Measurements from ENCODE around the gene LRRC51.
"Not testable (repeated sequence)": the region's sequence is repeated elsewhere in the genome, so short reads cannot be mapped to it uniquely, and the experiment has no call there.

LRRC51 gene

GRCh38 chr11:72139500-72139899 is 58.9 kb downstream of the LRRC51 start:
- 93 to 96% methylated on average over 9 of the region's 11 CpGs for WGBS, 2 experiments (ENCODE audit: insufficient coverage in 2 of 2)
- H3K4me3 ChIP-seq (ENCODE audit: extremely low read depth, insufficient read depth, low read length, poor library complexity, severe bottlenecking), result no peak overlapping the region
- H3K4me1 ChIP-seq (ENCODE audit: control insufficient read depth, insufficient read depth, low read length, poor library complexity, severe bottlenecking), result no peaks in the 10 kb centered on the region

GRCh38 chr11:72140661-72141060 is 60.0 kb downstream of the LRRC51 start:
- WGBS, 2 experiments (ENCODE audit: insufficient coverage in 2 of 2), result 94 to 100% methylated on average over 2 of the region's 2 CpGs
- H3K36me3 ChIP-seq (ENCODE audit: control insufficient read depth, insufficient read depth, low read length), result no peaks in the 10 kb centered on the region
- H3K27ac ChIP-seq (ENCODE audit: low read depth, low read length, severe bottlenecking), result no peak overlapping the region
- no peak overlapping the region for H3K4me3 ChIP-seq (ENCODE audit: extremely low read depth, insufficient read depth, low read length, poor library complexity, severe bottlenecking)
- no peaks in the 10 kb centered on the region for H3K4me1 ChIP-seq (ENCODE audit: control insufficient read depth, insufficient read depth, low read length, poor library complexity, severe bottlenecking)
- no peaks in the 10 kb centered on the region for H3K9me3 ChIP-seq (ENCODE audit: control insufficient read depth, low read length)

More at GRCh38 chr11:72139500-72139899, 58.9 kb downstream of the LRRC51 start:
- H3K9me3 ChIP-seq (ENCODE audit: control insufficient read depth, low read length), result no peaks in the 10 kb centered on the region
- no peaks in the 10 kb centered on the region for H3K36me3 ChIP-seq (ENCODE audit: control insufficient read depth, insufficient read depth, low read length)
- no peak overlapping the region for H3K27ac ChIP-seq (ENCODE audit: low read depth, low read length, severe bottlenecking)

- H3K36me3 ChIP-seq (ENCODE audit: control insufficient read depth, insufficient read depth, low read length), result no peaks in the 10 kb centered on the region
- H3K4me3 ChIP-seq (ENCODE audit: extremely low read depth, insufficient read depth, low read length, poor library complexity, severe bottlenecking), result no peak overlapping the region
- WGBS, 2 experiments (ENCODE audit: insufficient coverage in 2 of 2), result 71% methylated on average over 1 of the region's 3 CpGs; no CpG with 5 or more reads in 1 of the 2 experiments
- no peaks in the 10 kb centered on the region for H3K4me1 ChIP-seq (ENCODE audit: control insufficient read depth, insufficient read depth, low read length, poor library complexity, severe bottlenecking)
- no peaks in the 10 kb centered on the region for H3K9me3 ChIP-seq (ENCODE audit: control insufficient read depth, low read length)
- no peak overlapping the region for H3K27ac ChIP-seq (ENCODE audit: low read depth, low read length, severe bottlenecking)
Measured at GRCh38 chr11:72141066-72141465, 60.4 kb downstream of the LRRC51 start.

GRCh38 chr11:72142086-72142485 is 61.4 kb downstream of the LRRC51 start:
- no CpG with 5 or more reads among the region's 1 CpG for WGBS, 2 experiments (ENCODE audit: insufficient coverage in 2 of 2)
- H3K4me3 ChIP-seq (ENCODE audit: extremely low read depth, insufficient read depth, low read length, poor library complexity, severe bottlenecking); H3K27ac ChIP-seq (ENCODE audit: low read depth, low read length, severe bottlenecking); H3K36me3 ChIP-seq (ENCODE audit: control insufficient read depth, insufficient read depth, low read length); H3K9me3 ChIP-seq (ENCODE audit: control insufficient read depth, low read length); H3K4me1 ChIP-seq (ENCODE audit: control insufficient read depth, insufficient read depth, low read length, poor library complexity, severe bottlenecking): not testable (repeated sequence)

- H3K4me1 ChIP-seq (ENCODE audit: control insufficient read depth, insufficient read depth, low read length, poor library complexity, severe bottlenecking); H3K27ac ChIP-seq (ENCODE audit: low read depth, low read length, severe bottlenecking); H3K9me3 ChIP-seq (ENCODE audit: control insufficient read depth, low read length); H3K4me3 ChIP-seq (ENCODE audit: extremely low read depth, insufficient read depth, low read length, poor library complexity, severe bottlenecking); H3K36me3 ChIP-seq (ENCODE audit: control insufficient read depth, insufficient read depth, low read length): not testable (repeated sequence)
- no CpG with 5 or more reads among the region's 1 CpG for WGBS, 2 experiments (ENCODE audit: insufficient coverage in 2 of 2)
Measured at GRCh38 chr11:72142543-72142942, 61.9 kb downstream of the LRRC51 start.

- H3K4me3 ChIP-seq (ENCODE audit: extremely low read depth, insufficient read depth, low read length, poor library complexity, severe bottlenecking), result no peak overlapping the region
- no peaks in the 10 kb centered on the region for H3K9me3 ChIP-seq (ENCODE audit: control insufficient read depth, low read length)
- WGBS, 2 experiments (ENCODE audit: insufficient coverage in 2 of 2), result 95 to 96% methylated on average over 4 of the region's 4 CpGs
- no peak overlapping the region for H3K27ac ChIP-seq (ENCODE audit: low read depth, low read length, severe bottlenecking)
- H3K36me3 ChIP-seq (ENCODE audit: control insufficient read depth, insufficient read depth, low read length), result no peaks in the 10 kb centered on the region
- no peaks in the 10 kb centered on the region for H3K4me1 ChIP-seq (ENCODE audit: control insufficient read depth, insufficient read depth, low read length, poor library complexity, severe bottlenecking)
Measured at GRCh38 chr11:72144807-72145565, 64.3 kb downstream of the LRRC51 start.
